K562 (cell line): Measurements from ENCODE around the gene CRIP1. TPM values are rescaled to one million over a fixed set of nuclear protein-coding genes. Genes with fewer than 3 reads are reported as not detected.

Experiments used
- ATAC-seq: fragments of 200-7000 bp; cut with Tn5 transposase; 3 replicates; pipeline ENCODE4 v1.9.1; 2020; ENCODE audit warnings: moderate library complexity
- BruUV-seq: library from RNA; stranded (reverse); fragments of 400-500 nt; replicated peaks from 2 replicates; lab custom pipeline; 2021; lab: Mats Ljungman, UMichigan
- CTCF ChIA-PET: fragments of 300-600 bp; formaldehyde crosslinking; extraction: SDS; loops from one replicate; lab custom pipeline; 2021; ENCODE audit warnings: low intra/inter-chr PET ratio; lab: Yijun Ruan, JAX
- POLR2A ChIA-PET: fragments of 300-600, 350-650 bp; sonication (Branson Sonifier 250); formaldehyde crosslinking; extraction: SDS; loops from one replicate; lab custom pipeline; 2021; ENCODE audit warnings: antibody characterized with exemption, inconsistent platforms; lab: Yijun Ruan, JAX
- DNase-seq, 4 experiments: peaks; one replicate each; pipeline versions ENCODE4 v3.0.0 to v3.0.0-alpha.2; 2011 to 2018; ENCODE audit warnings: low spot score in 3 of 4, mixed read lengths in 3 of 4; ENCODE audit errors: extremely low read depth in 1 of 4
- FAIRE-seq: peaks from 2 replicates; lab custom pipeline; 2011; peaks lifted over from hg19 to GRCh38; lab: Jason Lieb, UNC
- H2AFZ ChIP-seq: 2 replicates; pipeline ENCODE4 v1.6.0; 2011; ENCODE audit warnings: low read depth, low read length, control low read depth, inconsistent platforms
- H3K27ac ChIP-seq: fragments of 200-600 bp; 3 replicates; pipeline ENCODE4 v1.8.0; 2011; ENCODE audit warnings: low read depth, mild to moderate bottlenecking, control low read depth, inconsistent platforms, low read length, moderate library complexity, mixed read lengths; ENCODE audit errors: extremely low read depth
- H3K27me3 ChIP-seq, 2 experiments: fragments of 300-600 bp in 1 of 2; 2 replicates in 1 of 2; 3 replicates in 1 of 2; pipeline versions ENCODE4 v1.6.0 to v1.8.0; 2011; ENCODE audit warnings: inconsistent platforms in 2 of 2, low read length in 2 of 2, mild to moderate bottlenecking in 1 of 2, mixed read lengths in 1 of 2, moderate library complexity in 1 of 2; ENCODE audit not compliant: control insufficient read depth in 2 of 2, insufficient read depth in 2 of 2
- H3K36me3 ChIP-seq: fragments of 300-600 bp; 3 replicates; pipeline ENCODE4 v1.8.0; 2011; ENCODE audit warnings: mild to moderate bottlenecking, low read length, inconsistent platforms; ENCODE audit not compliant: control insufficient read depth, insufficient read depth
- H3K4me1 ChIP-seq, 2 experiments: fragments of 200-600 bp in 1 of 2; replicated peaks in 1 of 2; 2 replicates in 1 of 2; 3 replicates in 1 of 2; pipeline versions ENCODE4 v1.5.1 to v1.8.0; 2011; ENCODE audit warnings: inconsistent platforms in 2 of 2, low read length in 2 of 2, mild to moderate bottlenecking in 1 of 2, mixed read lengths in 1 of 2, moderate library complexity in 1 of 2; ENCODE audit not compliant: control insufficient read depth in 2 of 2, insufficient read depth in 2 of 2
- H3K4me2 ChIP-seq: 2 replicates; pipeline ENCODE4 v1.6.1; 2011; ENCODE audit warnings: low read length, control low read depth, inconsistent platforms, mixed read lengths; ENCODE audit not compliant: insufficient read depth
- H3K4me3 ChIP-seq: fragments of 200-600 bp; sonication (generic), shearing (Covaris generic); 2 replicates; pipeline ENCODE4 v1.5.1; 2016; ENCODE audit warnings: control low read depth, inconsistent platforms
- H3K79me2 ChIP-seq: fragments of 200-600 bp; 3 replicates; pipeline ENCODE4 v1.8.0; 2011; ENCODE audit warnings: low read length, inconsistent platforms; ENCODE audit not compliant: control insufficient read depth, insufficient read depth
- H3K9ac ChIP-seq, 2 experiments: 2 replicates each; pipeline versions ENCODE4 v1.6.0 to v1.6.1; 2011; ENCODE audit warnings: low read depth in 2 of 2, low read length in 2 of 2, control low read depth in 1 of 2, inconsistent platforms in 1 of 2, mild to moderate bottlenecking in 1 of 2, mixed read lengths in 1 of 2; ENCODE audit not compliant: insufficient read depth in 1 of 2
- H3K9me1 ChIP-seq: one replicate; pipeline ENCODE4 v1.6.0; 2011; ENCODE audit warnings: inconsistent platforms, mild to moderate bottlenecking, low read length, moderate library complexity; ENCODE audit not compliant: control insufficient read depth, insufficient read depth
- H3K9me3 ChIP-seq: replicated peaks from 2 replicates; pipeline ENCODE4 v1.5.1; 2011; ENCODE audit warnings: low read depth, low read length, inconsistent platforms; ENCODE audit not compliant: control insufficient read depth, insufficient read depth
- H4K20me1 ChIP-seq: replicated peaks from 2 replicates; pipeline ENCODE4 v1.6.1; 2011; ENCODE audit warnings: low read length, inconsistent platforms, mixed read lengths; ENCODE audit not compliant: control insufficient read depth, insufficient read depth
- ETV1 ChIP-seq: fragments of 450-650 bp; conservative IDR thresholded peaks from 2 replicates; pipeline ENCODE4 v1.6.1; 2016; ENCODE audit warnings: missing genetic modification characterization, control low read depth, low read depth, missing compliant biosample characterization
- KAT7 ChIP-seq: sonication (generic); formaldehyde crosslinking; IDR thresholded peaks from 2 replicates; pipeline ENCODE4 v1.8.0; 2022; ENCODE audit warnings: missing genetic modification reagents, mild to moderate bottlenecking, borderline replicate concordance
- OTX1 ChIP-seq: fragments of 450-650 bp; formaldehyde crosslinking; IDR thresholded peaks from 2 replicates; pipeline ENCODE4 v1.4.0; 2022; ENCODE audit warnings: mild to moderate bottlenecking
- SRSF9 ChIP-seq: fragments of 200-400 bp; formaldehyde crosslinking; IDR thresholded peaks from 2 replicates; pipeline ENCODE4 v1.6.1; 2017; ENCODE audit warnings: low read depth, low read length, borderline replicate concordance
- TOE1 ChIP-seq, 2 experiments: fragments of 450-650 bp in 1 of 2; sonication (generic) in 1 of 2; formaldehyde crosslinking in 1 of 2; IDR thresholded peaks; 2 replicates each; pipeline versions ENCODE4 v1.7.1 to v1.8.0; 2016 to 2022; ENCODE audit warnings: borderline replicate concordance in 2 of 2, mild to moderate bottlenecking in 2 of 2, antibody characterized with exemption in 1 of 2, inconsistent platforms in 1 of 2, low read depth in 1 of 2, missing genetic modification reagents in 1 of 2, moderate library complexity in 1 of 2
- ZBTB33 ChIP-seq: sonication (generic); formaldehyde crosslinking; IDR thresholded peaks from 2 replicates; pipeline ENCODE4 v1.8.1; 2023; ENCODE audit warnings: mild to moderate bottlenecking, missing genetic modification reagents
- ZC3H11A ChIP-seq: IDR thresholded peaks from 2 replicates; pipeline ENCODE4 v1.6.1; 2012; ENCODE audit warnings: low read depth, low read length, improper control_type of control experiment
- ZNF133 ChIP-seq: fragments of 250-450 bp; sonication (Bioruptor Pico); IDR thresholded peaks from 2 replicates; pipeline ENCODE4 v1.4.0; 2020; ENCODE audit warnings: mild to moderate bottlenecking
- ZNF3 ChIP-seq: fragments of 250-450 bp; sonication (Bioruptor Pico); IDR thresholded peaks from 2 replicates; pipeline ENCODE4 v1.5.0; 2021; ENCODE audit warnings: mild to moderate bottlenecking, moderate library complexity
- ZNF41 ChIP-seq: fragments of 250-450 bp; sonication (Bioruptor Pico); conservative IDR thresholded peaks from 2 replicates; pipeline ENCODE4 v1.4.0; 2020; ENCODE audit warnings: mild to moderate bottlenecking
- ZNF445 ChIP-seq: fragments of 250-450 bp; sonication (Bioruptor Pico); IDR thresholded peaks from 2 replicates; pipeline ENCODE4 v1.4.0; 2020; ENCODE audit warnings: low read depth, mild to moderate bottlenecking, moderate library complexity
- ZNF449 ChIP-seq: fragments of 250-450 bp; sonication (Bioruptor Pico); IDR thresholded peaks from 2 replicates; pipeline ENCODE4 v1.8.0; 2022; ENCODE audit warnings: moderate library complexity, mild to moderate bottlenecking, inconsistent platforms
- WGBS: fragments of 100-300 bp; shearing (Covaris generic); methylation state at CpG from one replicate; pipeline ENCODE4 v1.1.6; 2016; ENCODE audit warnings: low coverage, mixed read lengths; ENCODE audit not compliant: insufficient coverage; ENCODE audit errors: missing lambda C conversion rate; 5-methylcytosine and 5-hydroxymethylcytosine counted together
- in situ Hi-C: fragments of 300-500 bp; cut with MboI; formaldehyde crosslinking; loops from 4 replicates; pipeline ENCODE4 v1.15.0; 2018; ENCODE audit warnings: inconsistent platforms, mixed read lengths
- intact Hi-C: fragments of 100-400 bp; cut with micrococcal nuclease; formaldehyde crosslinking; loops from 2 replicates; pipeline ENCODE4 v1.14.2; 2022
- polyA plus RNA-seq, 8 experiments: library from polyadenylated mRNA; depleted of rRNA in 4 of 8; stranded (reverse) in 5 of 8; unstranded in 3 of 8; fragments of >200 nt; fragmentation: Nextera tagmentation in 2 of 8; fragmentation: Illumina TruSeq in 1 of 8; extraction: Ambion mirVana in 2 of 8; extraction: Trizol in 1 of 8; gene quantifications; 2 replicates each; pipeline versions ENCODE4 v1.2.1 to v1.2.3, GENCODE V29; 2011 to 2014; ENCODE audit warnings: inconsistent platforms in 1 of 8, missing spikeins in 1 of 8
- total RNA-seq, 7 experiments: library from RNA; depleted of rRNA in 6 of 7; stranded (reverse); fragments of >200 nt in 6 of 7; fragmentation: Illumina TruSeq in 2 of 7; extraction: Trizol in 2 of 7; gene quantifications; 2 replicates each; pipeline versions ENCODE4 v1.2.1 to v1.2.3, GENCODE V29; 2011 to 2021; ENCODE audit warnings: low replicate concordance in 1 of 7
- TF ChIP-seq, protein P1 (sequence below): sonication (generic); formaldehyde crosslinking; IDR thresholded peaks from 2 replicates; pipeline ENCODE4 v1.8.1; 2022; ENCODE audit warnings: missing genetic modification reagents

CRIP1 gene
- total and polyA plus RNA-seq, 9 of the 15 experiments (the other 6 are each of a cell fraction or from before 2014, with no cell fraction given): 0.11 to 0.58 (median 0.14) TPM; not detected in 6

DNA sequence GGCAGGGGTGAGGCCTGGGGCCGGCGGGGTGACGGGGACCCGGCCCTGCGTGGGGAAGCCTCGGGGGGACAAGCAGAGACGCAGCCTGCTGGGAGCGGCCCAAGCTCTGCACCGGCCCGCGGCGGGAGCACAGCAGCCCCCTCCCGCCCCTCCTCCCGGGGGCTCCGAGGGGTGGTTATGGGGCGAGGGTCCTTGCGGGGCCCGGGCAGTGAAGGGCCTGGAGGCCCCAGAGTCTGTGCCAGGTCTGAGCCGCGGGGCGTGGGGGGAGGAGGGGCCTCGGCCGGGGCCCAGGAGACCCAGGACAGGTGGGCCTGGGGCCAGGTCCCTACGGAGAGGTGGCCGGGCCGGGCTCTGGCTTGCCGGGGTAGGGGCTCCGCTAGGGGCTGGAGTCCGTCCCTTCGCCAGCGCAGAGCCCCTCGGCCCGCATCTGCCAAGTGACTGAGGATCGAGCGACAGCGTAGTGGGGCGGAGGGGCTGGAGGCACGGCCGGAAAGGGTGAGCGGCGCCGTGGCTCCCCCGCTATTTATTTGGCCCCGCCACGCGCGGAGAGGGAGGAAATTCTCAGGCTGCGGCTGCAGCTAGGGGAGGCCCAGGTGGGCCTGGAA lies 40.2 kb downstream of the CRIP1 start (continued):
- TF ChIP-seq ZNF445 (CRISPR knock-in tag) (no peak), ZNF3 (CRISPR knock-in tag) (no peak), ZC3H11A (no peak), ZNF41 (CRISPR knock-in tag) (no peak)

DNA sequence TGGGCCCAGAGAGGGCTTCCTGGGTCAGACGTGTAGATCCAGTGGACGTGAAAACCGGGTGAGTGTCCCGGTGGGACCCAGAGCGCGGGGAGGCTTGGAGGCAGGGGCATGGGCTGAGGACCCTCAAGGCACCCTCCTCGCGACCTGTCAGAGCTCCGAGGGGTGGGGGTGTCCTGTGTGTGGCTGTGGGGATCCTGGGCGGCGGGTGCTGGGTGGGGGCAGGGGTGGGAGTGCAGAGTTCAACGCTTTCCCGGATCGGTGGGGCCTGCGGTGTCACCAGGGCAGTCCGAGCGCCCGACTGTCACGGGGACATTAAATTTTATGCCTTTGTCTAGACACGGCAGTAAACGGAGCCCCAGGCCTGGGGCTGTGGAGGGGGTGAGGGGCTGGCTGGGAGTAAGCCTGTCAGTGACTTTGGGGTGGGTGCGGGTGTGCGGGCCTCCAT lies 40.7 kb downstream of the CRIP1 start:
- peaks cover 2 to 23% of the 10 kb centered on the region in 2 experiments; a peak in 2 of 5 replicates for H3K27me3 ChIP-seq
- no peak overlapping the region for H2AFZ ChIP-seq
- no peak for FAIRE-seq
- CTCF ChIA-PET: interaction anchor here (0.6 to 1.6 kb wide), 3 partner anchors 47 to 314 kb away, joined by 3 to 13 read pairs (median 4); no protein-coding TSS in a partner anchor
- DNase-seq: no peak
- WGBS: 89% methylated on average over 7 of the region's 23 CpGs
- no peaks in the 10 kb centered on the region for H4K20me1 ChIP-seq
- no peak overlapping the region for H3K27ac ChIP-seq
- TF ChIP-seq, protein P1, sequence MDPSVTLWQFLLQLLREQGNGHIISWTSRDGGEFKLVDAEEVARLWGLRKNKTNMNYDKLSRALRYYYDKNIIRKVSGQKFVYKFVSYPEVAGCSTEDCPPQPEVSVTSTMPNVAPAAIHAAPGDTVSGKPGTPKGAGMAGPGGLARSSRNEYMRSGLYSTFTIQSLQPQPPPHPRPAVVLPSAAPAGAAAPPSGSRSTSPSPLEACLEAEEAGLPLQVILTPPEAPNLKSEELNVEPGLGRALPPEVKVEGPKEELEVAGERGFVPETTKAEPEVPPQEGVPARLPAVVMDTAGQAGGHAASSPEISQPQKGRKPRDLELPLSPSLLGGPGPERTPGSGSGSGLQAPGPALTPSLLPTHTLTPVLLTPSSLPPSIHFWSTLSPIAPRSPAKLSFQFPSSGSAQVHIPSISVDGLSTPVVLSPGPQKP (CRISPR knock-in tag): no peak
- TF ChIP-seq KAT7 (CRISPR knock-in tag) (no peak), SRSF9 (no peak), OTX1 (CRISPR knock-in tag) (no peak), ZBTB33 (CRISPR knock-in tag) (no peak), ZNF449 (CRISPR knock-in tag) (no peak), ZNF133 (CRISPR knock-in tag) (no peak), TOE1 (IDR thresholded peaks at IDR 0.05; ENCODE audit: borderline replicate concordance) (no peak), TOE1 (CRISPR knock-in tag; IDR thresholded peaks at IDR 0.05; ENCODE audit: borderline replicate concordance, low read depth) (no peak), ETV1 (tag) (no peak)
- TF ChIP-seq, all 486 proteins: peak for 0
- POLR2A ChIA-PET: no interaction called here
- Histone ChIP-seq H3K4me2 (no peak overlapping the region), H3K9me3 (no peaks in the 10 kb centered on the region), H3K79me2 (no peaks in the 10 kb centered on the region), H3K36me3 (no peaks in the 10 kb centered on the region), H3K9ac (no peak overlapping the region; a peak in 1 of 4 replicates), H3K4me3 (no peak overlapping the region), H3K4me1 (peaks cover 0 to 48% of the 10 kb centered on the region in 2 experiments; a peak in 2 of 5 replicates), H3K9me1 (no peaks in the 10 kb centered on the region)
- intact Hi-C loops (loop anchor here (5.0 to 10.0 kb wide), 2 partner anchors 53 to 435 kb away; partner anchors contain the start of gene CRIP2), in situ Hi-C loops (no loop called here)
- no TSS peak for BruUV-seq
- no peak for ATAC-seq
